HG03378 (cell line): ENCODE results near the gene FRY.
A peak's percentile ranks its signal among the peaks of the same experiment; 100 is the strongest.

Source experiments
- ATAC-seq: cut with Tn5 transposase; IDR thresholded peaks from one replicate; pipeline ENCODE4 v1.9.1; 2021; ENCODE audit warnings: mild to moderate bottlenecking, moderate library complexity; ENCODE audit not compliant: unreplicated experiment

FRY gene

DNA sequence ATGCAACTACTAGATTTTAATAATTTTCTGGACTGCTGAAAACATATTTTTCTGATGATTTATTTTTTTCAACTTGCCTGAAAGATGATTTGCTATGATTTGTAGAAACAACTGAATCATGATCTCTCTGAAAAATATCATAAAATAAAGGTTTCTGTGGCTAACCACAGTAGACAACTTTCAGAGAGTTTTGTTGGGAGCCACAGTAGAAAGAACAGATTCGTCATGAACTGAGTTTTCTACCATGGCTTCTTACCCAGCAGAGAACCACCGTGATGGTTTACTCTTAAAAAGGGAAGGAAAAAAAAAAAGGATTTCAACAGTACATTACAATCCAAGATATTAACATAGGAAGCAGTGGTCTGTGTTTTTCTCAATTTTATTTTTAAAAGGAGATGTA is 265.6 kb downstream of the FRY start:
- ATAC-seq, result no peak

DNA sequence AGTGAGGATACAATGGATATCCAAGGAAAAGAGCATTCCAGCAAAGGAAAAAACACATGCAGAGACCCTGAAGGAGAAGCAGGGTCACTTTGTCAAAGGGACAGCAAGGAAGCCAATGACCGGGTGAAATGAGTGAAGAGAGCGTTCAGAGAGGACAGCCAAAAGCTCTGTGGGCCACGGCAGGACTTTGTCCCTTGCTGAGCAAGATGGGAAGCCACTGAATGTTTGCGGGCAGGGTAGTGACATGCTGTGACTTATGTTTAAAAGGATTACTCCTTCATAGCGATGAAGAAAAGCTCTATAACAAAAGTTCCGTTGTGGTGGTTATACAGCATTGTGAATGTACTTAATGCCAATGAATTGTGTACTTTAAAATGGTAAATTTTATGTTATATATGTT is 267.1 kb downstream of the FRY start:
- ATAC-seq, result no peak

DNA sequence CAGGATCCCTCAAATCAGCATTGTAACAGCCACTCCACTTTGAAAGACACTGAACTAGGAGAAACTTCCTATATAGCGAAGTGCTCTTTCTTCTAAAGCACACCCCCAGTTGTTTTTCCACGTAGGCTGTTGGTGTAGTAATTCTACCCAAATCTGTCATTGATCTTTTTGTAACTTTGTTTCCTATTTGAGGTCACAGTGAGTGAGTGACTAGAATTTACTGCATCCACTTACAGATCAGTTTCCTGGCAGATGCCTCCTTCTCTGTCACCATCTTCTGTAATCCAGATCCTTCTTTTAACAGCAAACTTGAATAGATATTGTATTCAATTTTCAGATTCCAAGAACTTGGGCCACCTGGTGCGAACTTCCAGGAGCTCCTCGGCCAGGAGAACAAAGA is 268.3 kb downstream of the FRY start:
- no peak for ATAC-seq

DNA sequence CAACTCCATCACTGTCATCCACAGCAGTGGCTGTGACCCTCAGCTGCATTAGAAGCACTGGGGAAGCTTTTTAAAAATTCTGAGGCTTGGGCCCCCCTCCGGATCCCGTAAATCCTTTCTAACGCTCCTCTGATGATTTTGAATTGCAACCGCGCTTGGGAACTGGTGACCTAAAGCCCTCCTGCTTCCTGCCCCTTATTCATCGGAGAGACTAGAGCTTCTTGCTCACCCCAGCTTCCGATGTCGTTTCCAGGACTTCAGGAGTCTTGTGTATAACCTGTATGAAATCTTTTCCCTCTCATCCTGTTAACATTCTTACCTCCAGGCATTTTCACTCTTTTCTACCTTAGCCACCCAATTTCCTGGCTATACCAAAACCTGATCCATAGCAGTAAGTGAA is 268.8 kb downstream of the FRY start:
- ATAC-seq, result no peak

DNA sequence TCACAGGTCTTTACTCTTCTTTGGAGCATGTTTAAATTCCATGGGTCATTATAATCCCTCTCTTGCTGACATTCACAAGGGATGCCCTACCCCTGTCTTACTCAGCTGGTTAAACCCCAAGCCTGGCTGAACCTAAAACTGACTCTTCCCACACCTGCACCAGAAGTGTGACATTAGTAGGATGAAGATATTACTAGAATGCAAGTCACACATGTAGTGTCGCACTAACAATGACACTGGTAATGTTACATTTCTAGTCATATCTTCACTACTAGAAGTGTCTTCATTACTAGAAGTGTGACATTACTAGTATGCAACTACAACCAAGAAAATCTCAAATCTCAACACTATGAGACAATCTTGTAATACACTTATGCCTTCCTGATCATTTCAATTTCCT is 269.3 kb downstream of the FRY start:
- ATAC-seq, result no peak

DNA sequence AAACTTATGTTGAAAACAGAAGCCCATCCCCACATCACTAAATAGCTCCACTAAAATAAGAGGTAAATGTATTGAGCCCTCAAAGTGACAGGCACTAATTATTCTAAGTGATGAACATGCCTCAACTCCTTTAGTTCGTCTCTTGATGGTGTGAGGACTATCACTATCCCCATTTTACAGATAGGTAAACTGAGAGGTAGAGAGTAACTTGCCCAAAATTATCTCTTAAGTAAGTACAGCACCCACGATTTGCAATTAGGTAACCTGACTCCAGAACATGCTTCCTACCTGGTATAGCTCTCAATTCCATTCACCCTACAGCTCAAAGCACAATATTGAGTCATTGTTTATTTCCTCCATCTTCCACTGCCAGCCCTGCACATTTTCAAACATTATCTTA is 270.9 kb downstream of the FRY start:
- no peak for ATAC-seq

DNA sequence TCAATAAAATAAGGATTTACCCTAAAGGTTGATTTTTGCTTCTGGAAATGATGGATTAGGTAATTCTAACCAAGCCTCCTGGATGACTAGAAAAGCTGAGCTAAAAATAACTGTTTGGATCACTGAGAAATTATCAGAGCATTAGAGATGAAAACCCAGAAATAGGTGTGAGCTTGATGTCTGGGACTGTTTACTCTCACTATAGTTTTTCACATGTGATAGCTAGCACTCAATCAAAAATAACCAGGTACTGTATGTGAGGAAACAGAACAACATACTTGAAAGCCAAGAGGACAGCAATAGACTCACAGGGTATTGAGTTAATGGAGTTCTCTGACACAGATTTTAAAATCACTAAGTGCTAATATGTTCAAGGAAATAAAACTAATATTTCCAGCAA is 274.1 kb downstream of the FRY start:
- no peak for ATAC-seq

DNA sequence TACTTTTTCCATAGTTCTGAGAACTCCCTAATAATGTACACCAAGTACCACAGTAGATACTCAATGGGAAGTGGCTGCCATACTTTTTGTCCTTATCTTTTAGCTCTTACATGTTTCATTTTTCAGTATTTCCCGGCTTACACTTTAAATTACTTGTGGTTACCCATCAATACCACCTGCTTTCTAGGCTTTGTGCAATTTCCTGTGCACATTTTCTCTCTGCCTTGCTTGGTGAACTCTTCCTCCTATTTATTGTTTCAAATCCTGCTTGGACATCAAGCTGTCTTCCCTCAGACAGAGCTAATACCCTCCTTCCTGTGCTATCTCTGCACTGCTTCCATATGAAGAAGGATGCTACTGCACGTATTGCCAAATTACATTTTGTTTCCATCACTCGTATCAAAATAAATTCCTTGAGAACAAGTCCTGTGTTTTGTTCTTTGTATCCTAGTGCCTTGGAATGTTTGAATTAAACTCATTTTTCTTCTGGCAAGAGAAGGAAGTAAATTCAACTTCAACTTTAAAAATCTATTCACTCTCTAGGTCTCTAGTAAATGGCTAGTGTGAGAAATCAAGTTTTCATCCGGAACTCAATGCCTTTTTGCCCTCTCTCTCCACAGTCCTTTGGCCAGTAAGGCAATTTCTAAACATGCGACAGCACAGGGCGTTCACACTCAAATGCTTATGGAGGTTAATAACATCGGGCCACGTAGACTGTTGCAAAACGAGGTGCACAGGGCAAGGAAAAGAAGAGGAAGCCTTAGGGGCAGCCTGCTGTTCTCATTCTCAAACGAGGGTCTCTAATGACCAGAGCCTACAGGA is 277.9 kb downstream of the FRY start:
- ATAC-seq, result no peak

DNA sequence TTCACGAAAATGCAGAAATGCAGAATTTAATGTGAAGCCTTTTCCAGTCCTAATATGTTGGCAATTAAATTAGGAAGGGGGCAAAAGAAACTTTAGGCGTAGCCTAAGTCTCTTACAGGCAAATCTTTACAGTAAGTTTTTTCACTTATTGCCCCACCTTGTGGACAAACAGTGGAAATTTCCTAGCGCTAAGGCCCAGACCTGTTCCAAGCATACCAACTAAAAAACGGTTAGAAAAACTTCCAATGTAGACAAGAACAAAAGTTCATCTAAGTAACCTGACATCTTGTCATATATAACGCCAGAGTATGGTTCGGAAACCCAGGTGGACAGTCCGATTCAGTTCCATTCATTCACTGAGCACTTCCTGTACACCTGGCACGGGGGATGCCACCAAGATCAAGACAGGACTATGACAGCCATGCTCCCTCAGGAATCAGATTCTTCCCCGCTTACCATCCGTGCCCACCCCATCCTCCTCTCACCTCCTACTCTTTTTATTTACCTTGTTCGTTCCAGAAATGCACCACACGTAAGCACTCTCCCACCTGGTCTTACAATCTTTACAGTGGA is 278.6 kb downstream of the FRY start:
- ATAC-seq, result peak; percentile 61

DNA sequence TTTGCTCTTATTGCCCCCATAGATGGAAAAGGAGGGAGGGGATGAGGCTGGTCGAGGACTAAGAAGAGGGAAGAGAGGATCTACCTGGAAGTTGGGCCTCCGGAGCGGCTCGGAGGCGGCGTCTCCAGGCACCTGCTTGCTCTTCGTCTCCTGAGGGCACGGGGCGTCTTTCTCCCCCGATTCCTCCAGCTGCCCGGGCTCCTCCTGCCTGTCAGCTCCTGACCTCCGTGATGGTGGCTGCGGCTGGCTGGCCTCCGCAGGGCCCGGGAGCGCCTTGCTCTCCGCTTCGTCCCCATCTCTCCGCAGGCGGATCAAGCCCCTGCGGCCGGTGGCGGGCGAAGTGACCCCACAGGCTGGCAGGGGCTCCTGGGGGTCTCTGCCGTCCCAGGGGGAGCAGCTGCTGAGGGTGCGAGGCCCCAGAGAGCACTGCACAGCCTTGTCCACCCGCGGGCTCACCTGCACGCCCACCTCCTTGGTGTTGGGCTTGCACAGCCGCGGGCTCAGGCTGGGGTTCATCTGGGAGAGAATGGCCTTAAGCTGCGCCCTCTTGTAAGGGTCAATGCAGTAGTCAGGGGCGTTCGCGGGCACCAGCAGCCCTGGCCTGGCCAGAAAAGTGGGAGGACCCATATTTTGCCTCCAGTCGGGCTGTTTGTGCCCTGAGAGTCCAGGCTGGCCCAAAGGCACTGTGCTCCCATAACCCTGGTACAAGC is 279.8 kb downstream of the FRY start:
- ATAC-seq, result no peak

DNA sequence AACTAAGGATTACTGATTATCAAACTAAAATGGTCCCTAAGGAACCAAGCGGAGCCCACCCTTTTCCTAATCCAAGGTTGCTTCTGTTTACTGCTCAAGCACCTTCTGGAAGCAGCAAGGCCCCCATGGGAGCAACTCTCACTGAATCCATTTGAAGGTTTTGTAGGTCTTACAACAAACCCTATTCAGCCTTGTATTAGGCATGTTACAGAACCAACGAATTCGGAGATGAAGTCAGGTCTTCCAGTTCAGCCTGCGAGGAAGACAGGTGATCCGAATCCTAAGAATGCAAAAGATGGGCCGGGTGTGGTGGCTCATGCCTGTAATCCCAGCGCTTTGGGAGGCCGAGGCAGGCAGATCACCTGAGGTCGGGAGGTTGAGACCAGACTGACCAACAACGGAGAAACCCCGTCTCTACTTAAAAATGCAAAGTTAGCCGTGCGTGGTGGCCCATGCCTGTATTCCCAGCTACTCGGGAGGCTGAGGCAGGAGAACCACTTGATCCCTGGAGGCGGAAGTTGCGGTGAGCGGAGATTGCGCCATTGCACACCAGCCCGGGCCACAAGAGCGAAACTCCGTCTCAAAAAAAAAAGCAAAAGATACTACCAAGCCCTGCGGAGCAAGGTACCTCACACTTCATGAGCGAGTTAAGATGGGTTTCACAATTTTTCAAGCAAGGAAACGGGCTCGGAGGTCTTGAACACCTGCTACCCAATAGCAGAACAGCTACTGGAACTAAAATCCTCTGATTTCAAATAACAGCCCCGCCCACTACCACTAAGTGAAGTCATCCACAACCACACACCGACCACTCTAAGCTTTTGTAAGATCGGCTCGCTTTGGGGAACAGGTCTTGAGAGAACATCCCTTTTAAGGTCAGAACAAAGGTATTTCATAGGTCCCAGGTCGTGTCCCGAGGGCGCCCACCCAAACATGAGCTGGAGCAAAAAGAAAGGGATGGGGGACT is 283.0 kb downstream of the FRY start:
- ATAC-seq, result peak; percentile 26

DNA sequence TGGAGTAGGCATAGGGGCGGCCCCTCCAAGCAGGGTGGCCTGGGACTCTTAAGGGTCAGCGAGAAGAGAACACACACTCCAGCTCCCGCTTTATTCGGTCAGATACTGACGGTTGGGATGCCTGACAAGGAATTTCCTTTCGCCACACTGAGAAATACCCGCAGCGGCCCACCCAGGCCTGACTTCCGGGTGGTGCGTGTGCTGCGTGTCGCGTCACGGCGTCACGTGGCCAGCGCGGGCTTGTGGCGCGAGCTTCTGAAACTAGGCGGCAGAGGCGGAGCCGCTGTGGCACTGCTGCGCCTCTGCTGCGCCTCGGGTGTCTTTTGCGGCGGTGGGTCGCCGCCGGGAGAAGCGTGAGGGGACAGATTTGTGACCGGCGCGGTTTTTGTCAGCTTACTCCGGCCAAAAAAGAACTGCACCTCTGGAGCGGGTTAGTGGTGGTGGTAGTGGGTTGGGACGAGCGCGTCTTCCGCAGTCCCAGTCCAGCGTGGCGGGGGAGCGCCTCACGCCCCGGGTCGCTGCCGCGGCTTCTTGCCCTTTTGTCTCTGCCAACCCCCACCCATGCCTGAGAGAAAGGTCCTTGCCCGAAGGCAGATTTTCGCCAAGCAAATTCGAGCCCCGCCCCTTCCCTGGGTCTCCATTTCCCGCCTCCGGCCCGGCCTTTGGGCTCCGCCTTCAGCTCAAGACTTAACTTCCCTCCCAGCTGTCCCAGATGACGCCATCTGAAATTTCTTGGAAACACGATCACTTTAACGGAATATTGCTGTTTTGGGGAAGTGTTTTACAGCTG is 283.9 kb downstream of the FRY start, which contains the start of the genes BRCA2 and ZAR1L:
Gene BRCA2 (plus strand): TSS at position 271 of the 790 bp plus-strand sequence. CDS start 953 bp downstream, outside the sequence.
Gene ZAR1L (minus strand): TSS at position 126 of the 790 bp plus-strand sequence. CDS start 3,438 bp downstream, outside the sequence.
- peak; percentile 86 for ATAC-seq

DNA sequence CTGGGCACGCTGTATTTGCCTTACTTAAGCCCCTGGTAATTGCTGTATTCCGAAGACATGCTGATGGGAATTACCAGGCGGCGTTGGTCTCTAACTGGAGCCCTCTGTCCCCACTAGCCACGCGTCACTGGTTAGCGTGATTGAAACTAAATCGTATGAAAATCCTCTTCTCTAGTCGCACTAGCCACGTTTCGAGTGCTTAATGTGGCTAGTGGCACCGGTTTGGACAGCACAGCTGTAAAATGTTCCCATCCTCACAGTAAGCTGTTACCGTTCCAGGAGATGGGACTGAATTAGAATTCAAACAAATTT is 284.4 kb downstream of the FRY start:
- ATAC-seq, result peak; percentile 46

DNA sequence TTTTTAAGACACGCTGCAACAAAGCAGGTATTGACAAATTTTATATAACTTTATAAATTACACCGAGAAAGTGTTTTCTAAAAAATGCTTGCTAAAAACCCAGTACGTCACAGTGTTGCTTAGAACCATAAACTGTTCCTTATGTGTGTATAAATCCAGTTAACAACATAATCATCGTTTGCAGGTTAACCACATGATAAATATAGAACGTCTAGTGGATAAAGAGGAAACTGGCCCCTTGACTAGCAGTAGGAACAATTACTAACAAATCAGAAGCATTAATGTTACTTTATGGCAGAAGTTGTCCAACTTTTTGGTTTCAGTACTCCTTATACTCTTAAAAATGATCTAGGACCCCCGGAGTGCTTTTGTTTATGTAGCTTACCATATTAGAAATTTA is 284.9 kb downstream of the FRY start:
- ATAC-seq, result no peak

DNA sequence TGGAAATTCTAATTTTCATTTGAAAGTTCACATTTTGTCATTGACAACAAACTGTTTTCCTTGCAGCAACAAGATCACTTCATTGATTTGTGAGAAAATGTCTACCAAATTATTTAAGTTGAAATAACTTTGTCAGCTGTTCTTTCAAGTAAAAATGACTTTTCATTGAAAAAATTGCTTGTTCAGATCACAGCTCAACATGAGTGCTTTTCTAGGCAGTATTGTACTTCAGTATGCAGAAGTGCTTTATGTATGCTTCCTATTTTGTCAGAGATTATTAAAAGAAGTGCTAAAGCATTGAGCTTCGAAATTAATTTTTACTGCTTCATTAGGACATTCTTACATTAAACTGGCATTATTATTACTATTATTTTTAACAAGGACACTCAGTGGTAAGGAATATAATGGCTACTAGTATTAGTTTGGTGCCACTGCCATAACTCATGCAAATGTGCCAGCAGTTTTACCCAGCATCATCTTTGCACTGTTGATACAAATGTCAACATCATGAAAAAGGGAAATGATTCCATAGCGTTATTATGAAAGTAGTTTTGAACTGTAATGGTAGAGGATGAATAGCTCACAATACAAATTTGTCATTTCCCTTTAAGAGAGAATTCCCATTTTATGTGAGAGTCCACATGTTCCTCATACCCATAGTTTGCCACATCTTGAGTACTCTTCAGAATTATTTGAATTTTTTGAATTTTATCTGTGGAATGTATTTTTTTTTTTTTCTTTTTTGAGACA is 286.3 kb downstream of the FRY start:
- no peak for ATAC-seq

DNA sequence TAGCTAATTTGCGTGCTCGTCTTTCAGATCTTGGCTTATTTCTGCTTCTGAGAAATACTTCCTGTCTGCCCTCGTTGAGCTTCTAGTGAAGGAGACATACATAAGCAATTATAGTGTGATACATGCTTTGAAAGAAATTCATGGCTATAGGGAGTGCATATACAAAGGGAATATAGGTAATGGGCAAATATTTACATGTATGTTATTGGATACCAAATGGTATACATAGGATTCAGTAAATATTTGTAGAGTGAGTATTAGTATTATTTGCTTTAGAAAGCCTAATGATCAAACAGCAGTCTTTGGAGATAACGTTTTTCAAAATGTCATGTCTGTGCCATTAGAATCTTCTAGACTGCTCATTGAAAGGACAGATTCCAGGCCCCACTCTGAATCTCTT is 289.0 kb downstream of the FRY start:
- ATAC-seq, result no peak

DNA sequence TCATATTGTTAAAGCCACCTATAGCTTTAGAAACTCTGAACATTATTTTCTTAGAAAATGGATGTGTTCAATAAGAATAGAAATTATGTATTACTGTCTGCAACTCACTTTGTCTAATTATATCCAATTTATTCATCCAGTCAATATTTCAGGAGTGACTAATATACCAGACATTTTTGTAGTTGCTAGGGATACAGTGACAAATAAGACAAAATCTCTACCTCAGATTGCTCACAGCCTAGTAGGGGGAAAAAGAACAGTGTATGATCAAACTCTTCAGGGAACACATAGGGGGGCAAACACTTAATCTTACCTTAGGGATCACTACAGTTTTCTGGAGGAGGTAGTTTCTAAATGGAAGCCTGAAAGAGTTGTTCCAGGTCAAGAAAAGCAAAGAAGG is 292.3 kb downstream of the FRY start:
- no peak for ATAC-seq

DNA sequence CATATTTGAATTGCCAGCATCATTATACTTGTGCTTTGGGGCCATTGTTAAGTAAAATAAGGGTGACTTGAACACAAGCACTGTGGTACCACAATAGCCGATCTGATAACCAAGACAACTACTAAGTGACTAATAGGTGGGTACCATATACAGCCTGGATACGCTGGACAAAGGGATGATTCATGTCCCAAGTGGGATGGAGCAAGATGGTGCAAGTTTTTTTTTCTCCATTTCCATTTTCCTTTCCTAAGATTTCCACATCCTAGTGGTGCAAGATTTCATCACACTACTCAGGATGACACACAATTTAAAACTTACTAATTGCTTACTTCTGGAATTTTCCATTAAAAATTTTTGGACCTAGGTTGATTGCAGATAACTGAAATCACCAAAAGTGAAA is 298.9 kb downstream of the FRY start:
- ATAC-seq, result no peak

DNA sequence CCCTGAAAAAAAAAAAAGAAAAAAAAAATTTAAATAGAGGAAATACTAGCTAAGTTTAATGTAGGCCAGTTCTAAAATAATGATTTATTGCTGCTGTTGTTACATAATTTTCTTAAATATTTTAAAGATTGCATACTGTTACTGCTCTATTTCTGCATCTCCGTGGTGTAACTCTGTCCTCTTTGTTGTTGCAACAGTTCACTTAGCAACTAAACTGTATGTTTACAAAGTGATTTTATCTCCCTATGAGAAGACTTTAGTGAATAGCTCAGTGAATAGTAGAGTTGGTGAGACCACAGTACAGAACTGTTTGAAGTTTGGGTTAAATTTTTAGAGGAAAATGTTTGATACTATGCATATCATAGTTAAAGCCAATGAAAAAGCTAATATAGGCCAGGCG is 303.1 kb downstream of the FRY start:
- ATAC-seq, result no peak
